Keratinocyte (primary cell): ENCODE data around the gene INA. TPM values are rescaled to one million over a fixed set of nuclear protein-coding genes. Genes with fewer than 3 reads are reported as not detected.

Source experiments
- DNase-seq: peaks from one replicate; pipeline ENCODE4 v3.0.0-alpha.2; 2011; ENCODE audit warnings: low read depth, missing footprints, low spot score
- FAIRE-seq: peaks from 2 replicates; lab custom pipeline; 2011; peaks lifted over from hg19 to GRCh38; lab: Jason Lieb, UNC
- H2AFZ ChIP-seq: 2 replicates; pipeline ENCODE4 v1.6.0; 2012; ENCODE audit warnings: low read length, control low read depth, inconsistent platforms; ENCODE audit not compliant: control insufficient read depth
- H3K27ac ChIP-seq: 2 replicates; pipeline ENCODE4 v1.5.1; 2011; ENCODE audit warnings: low read length; ENCODE audit not compliant: control insufficient read depth, insufficient read depth
- H3K27me3 ChIP-seq: 3 replicates; pipeline ENCODE4 v1.6.0; 2011; ENCODE audit warnings: low read length; ENCODE audit not compliant: control insufficient read depth, insufficient read depth; ENCODE audit errors: extremely low read depth
- H3K36me3 ChIP-seq, 2 experiments: 2 replicates in 1 of 2; 3 replicates in 1 of 2; pipeline ENCODE4 v1.5.1; 2011; ENCODE audit warnings: low read length in 2 of 2, mild to moderate bottlenecking in 1 of 2; ENCODE audit not compliant: control insufficient read depth in 2 of 2, insufficient read depth in 2 of 2; ENCODE audit errors: extremely low read depth in 1 of 2
- H3K4me1 ChIP-seq: 3 replicates; pipeline ENCODE4 v1.5.1; 2011; ENCODE audit warnings: low read length; ENCODE audit not compliant: control insufficient read depth, insufficient read depth; ENCODE audit errors: extremely low read depth
- H3K4me2 ChIP-seq: 3 replicates; pipeline ENCODE4 v1.6.0; 2011; ENCODE audit warnings: low read depth, low read length; ENCODE audit not compliant: control insufficient read depth, insufficient read depth; ENCODE audit errors: extremely low read depth
- H3K4me3 ChIP-seq, 3 experiments: fragments of 200-600 bp in 1 of 3; sonication (generic) in 1 of 3; 2 replicates in 2 of 3; 3 replicates in 1 of 3; pipeline ENCODE4 v1.5.1; 2011 to 2016; ENCODE audit warnings: low read length in 3 of 3, mild to moderate bottlenecking in 3 of 3, control low read depth in 2 of 3, inconsistent platforms in 1 of 3, low read depth in 1 of 3, mixed read lengths in 1 of 3, mixed run types in 1 of 3, moderate library complexity in 1 of 3; ENCODE audit not compliant: control insufficient read depth in 2 of 3, insufficient read depth in 2 of 3; ENCODE audit errors: extremely low read depth in 1 of 3
- H3K79me2 ChIP-seq: 2 replicates; pipeline ENCODE4 v1.6.0; 2012; ENCODE audit warnings: low read length; ENCODE audit not compliant: control insufficient read depth, insufficient read depth
- H3K9ac ChIP-seq: 3 replicates; pipeline ENCODE4 v1.6.0; 2011; ENCODE audit warnings: low read length; ENCODE audit not compliant: control insufficient read depth, insufficient read depth; ENCODE audit errors: extremely low read depth
- H3K9me1 ChIP-seq: 3 replicates; pipeline ENCODE4 v1.6.0; 2011; ENCODE audit warnings: low read length; ENCODE audit not compliant: control insufficient read depth, insufficient read depth; ENCODE audit errors: extremely low read depth
- H3K9me3 ChIP-seq: 2 replicates; pipeline ENCODE4 v1.5.1; 2012; ENCODE audit warnings: low read depth, low read length; ENCODE audit not compliant: control insufficient read depth
- H4K20me1 ChIP-seq: 3 replicates; pipeline ENCODE4 v1.6.0; 2011; ENCODE audit warnings: low read length; ENCODE audit not compliant: control insufficient read depth, insufficient read depth; ENCODE audit errors: extremely low read depth
- CTCF ChIP-seq, 3 experiments: IDR thresholded peaks in 1 of 3; conservative IDR thresholded peaks in 1 of 3; optimal IDR thresholded peaks in 1 of 3; 2 replicates in 2 of 3; 3 replicates in 1 of 3; pipeline versions ENCODE3 to v1.5.1; 2011; ENCODE audit warnings: low read length in 3 of 3, mild to moderate bottlenecking in 3 of 3, moderate library complexity in 2 of 3, control low read depth in 1 of 3, inconsistent platforms in 1 of 3; ENCODE audit not compliant: insufficient read depth in 2 of 3; ENCODE audit errors: extremely low read depth in 1 of 3
- EZH2 ChIP-seq: IDR thresholded peaks from one replicate; pipeline ENCODE4 v1.6.1; 2012; ENCODE audit warnings: inconsistent platforms, mild to moderate bottlenecking, low read length, moderate library complexity
- dilution Hi-C: fragments of 300-500 bp; cut with MboI; formaldehyde crosslinking; loops from one replicate; pipeline ENCODE4 v1.7.0; 2020; ENCODE audit warnings: low sequenced_read_pairs; ENCODE audit not compliant: extremely low pct_ligation_motif_present
- polyA plus RNA-seq, 5 experiments: library from polyadenylated mRNA; depleted of rRNA in 3 of 5; stranded (reverse) in 3 of 5; stranded (forward) in 1 of 5; unstranded in 1 of 5; fragments of >200 nt; gene quantifications; 1 replicate in 1 of 5; 2 replicates in 3 of 5; 3 replicates in 1 of 5; pipeline versions ENCODE4 v1.2.1 to v1.2.3, GENCODE V29; 2011 to 2012; ENCODE audit warnings: missing spikeins in 2 of 5, low read depth in 1 of 5, low replicate concordance in 1 of 5

Gene INA
- polyA plus RNA-seq, 1 donor (not counting 4 experiments of a cell fraction or from before 2014, with no cell fraction given), result 4.6 TPM

GRCh38 chr10:103265717-103266329, 11.1 kb upstream of the INA start:
- no peaks in the 10 kb centered on the region for H3K4me1 ChIP-seq
- H3K27ac ChIP-seq, result no peak overlapping the region
- dilution Hi-C loops, result no loop called here
- no peaks in the 10 kb centered on the region for H3K36me3 ChIP-seq
- FAIRE-seq (peak; percentile 81), DNase-seq (no peak)
- no peaks in the 10 kb centered on the region for H3K9me1 ChIP-seq
- H3K4me2 ChIP-seq, result no peak overlapping the region
- no peaks in the 10 kb centered on the region for H3K79me2 ChIP-seq
- H3K9me3 ChIP-seq, result no peaks in the 10 kb centered on the region
- H4K20me1 ChIP-seq, result peaks cover 4% of the 10 kb centered on the region
- H2AFZ ChIP-seq, result no peak overlapping the region
- no peak overlapping the region for H3K9ac ChIP-seq
- no peak for TF ChIP-seq CTCF (optimal IDR thresholded peaks at IDR 0.05 in 1 of 3, IDR thresholded peaks at IDR 0.05 in 1 of 3, conservative IDR thresholded peaks at IDR 0.05 in 1 of 3; ENCODE audit: extremely low read depth in 1 of 3, insufficient read depth in 2 of 3, low read length in 3 of 3)
- no peak for TF ChIP-seq EZH2
- H3K4me3 ChIP-seq, result no peak overlapping the region
- peaks cover 7% of the 10 kb centered on the region for H3K27me3 ChIP-seq

- Histone ChIP-seq H3K9ac (no peak overlapping the region), H3K79me2 (no peaks in the 10 kb centered on the region), H3K27ac (peak overlapping the region; percentile 18), H3K9me3 (no peaks in the 10 kb centered on the region), H3K36me3 (no peaks in the 10 kb centered on the region), H3K4me3 (no peak overlapping the region), H2AFZ (no peak overlapping the region), H3K4me1 (peaks cover 16% of the 10 kb centered on the region), H4K20me1 (no peaks in the 10 kb centered on the region), H3K9me1 (peaks cover 3% of the 10 kb centered on the region), H3K27me3 (peaks cover 24% of the 10 kb centered on the region), H3K4me2 (peak overlapping the region; percentile 71)
- TF ChIP-seq EZH2, result no peak
- TF ChIP-seq CTCF (optimal IDR thresholded peaks at IDR 0.05 in 1 of 3, IDR thresholded peaks at IDR 0.05 in 1 of 3, conservative IDR thresholded peaks at IDR 0.05 in 1 of 3; ENCODE audit: extremely low read depth in 1 of 3, insufficient read depth in 2 of 3, low read length in 3 of 3), result no peak
- FAIRE-seq (peak; percentile 99), DNase-seq (peak; percentile 82)
- dilution Hi-C loops, result no loop called here
These were observed 3.9 kb upstream of the INA start for GRCh38 chr10:103273041-103273441.
